Coronary artery (tissue), 2 donors: ENCODE measurements around the gene ZBTB44.

Experiments
- DNase-seq: peaks from one replicate; pipeline ENCODE4 v3.0.0-alpha.2; 2017; ENCODE audit warnings: low spot score
- H3K27ac ChIP-seq, 2 donors: fragments of 200-600 bp; sonication (generic); one replicate each; pipeline ENCODE4 v1.5.1; 2016 to 2019
- H3K4me3 ChIP-seq: fragments of 200-600 bp; sonication (generic); 2 replicates; pipeline ENCODE4 v1.5.1; 2016; ENCODE audit warnings: mild to moderate bottlenecking, moderate library complexity
- CTCF ChIP-seq: fragments of 200-600 bp; sonication (generic); IDR thresholded peaks from one replicate; pipeline ENCODE4 v1.5.1; 2019; ENCODE audit warnings: antibody characterized with exemption

The ZBTB44 gene

GRCh38 chr11:130202009-130202817, 112.5 kb downstream of the ZBTB44 start:
- TF ChIP-seq CTCF, result no peak
- no peak for DNase-seq
- H3K27ac ChIP-seq, result no peak overlapping the region
- no peak overlapping the region for H3K4me3 ChIP-seq

- no peak for TF ChIP-seq CTCF
- Histone ChIP-seq H3K4me3 (no peak overlapping the region), H3K27ac (no peak overlapping the region)
- no peak for DNase-seq
Observed at GRCh38 chr11:130201026-130201425, 113.7 kb downstream of the ZBTB44 start.

GRCh38 chr11:130199792-130200191, 114.9 kb downstream of the ZBTB44 start:
- Histone ChIP-seq H3K4me3 (no peak overlapping the region), H3K27ac (no peak overlapping the region)
- DNase-seq, result no peak
- TF ChIP-seq CTCF, result no peak

GRCh38 chr11:130198964-130199363, 115.8 kb downstream of the ZBTB44 start:
- DNase-seq, result no peak
- no peak for TF ChIP-seq CTCF
- Histone ChIP-seq H3K27ac (no peak overlapping the region), H3K4me3 (no peak overlapping the region)

- no peak for DNase-seq
- no peak for TF ChIP-seq CTCF
- no peak overlapping the region for H3K4me3 ChIP-seq
- H3K27ac ChIP-seq, result no peak overlapping the region
Observed at GRCh38 chr11:130198292-130198691, 116.4 kb downstream of the ZBTB44 start.

GRCh38 chr11:130197386-130198035, 117.2 kb downstream of the ZBTB44 start:
- Histone ChIP-seq H3K27ac (no peak overlapping the region), H3K4me3 (no peak overlapping the region)
- TF ChIP-seq CTCF, result no peak
- no peak for DNase-seq
